ENCODE results near the gene PDZRN4.

- TF ChIP-seq CTCF (IDR thresholded peaks at IDR 0.05): no peak
- TF ChIP-seq POLR2A (IDR thresholded peaks at IDR 0.05): no peak
These were observed 288.6 kb downstream of the PDZRN4 start for GRCh38 chr12:41476499-41477439.
